Glutamatergic neuron (in vitro differentiated cells): ENCODE results near the gene THYN1. TPM values are rescaled to one million over a fixed set of nuclear protein-coding genes. Genes with fewer than 3 reads are reported as not detected.

Experiments used
- DNase-seq: peaks from one replicate; pipeline ENCODE4 v3.0.0; 2022
- H3K27ac Mint-ChIP-seq: one replicate; pipeline ENCODE4 v1.8.0; 2020; ENCODE audit warnings: mild to moderate bottlenecking, mixed read lengths, inconsistent platforms; ENCODE audit not compliant: unreplicated experiment
- H3K27me3 Mint-ChIP-seq: one replicate; pipeline ENCODE4 v1.8.0; 2020; ENCODE audit warnings: mild to moderate bottlenecking, moderate library complexity, mixed read lengths, inconsistent platforms; ENCODE audit not compliant: unreplicated experiment
- H3K36me3 Mint-ChIP-seq: one replicate; pipeline ENCODE4 v1.8.0; 2020; ENCODE audit warnings: mild to moderate bottlenecking, mixed read lengths, inconsistent platforms; ENCODE audit not compliant: unreplicated experiment
- H3K4me1 Mint-ChIP-seq: one replicate; pipeline ENCODE4 v1.8.0; 2020; ENCODE audit warnings: mild to moderate bottlenecking, low read depth, mixed read lengths, inconsistent platforms; ENCODE audit not compliant: unreplicated experiment
- H3K4me3 Mint-ChIP-seq: one replicate; pipeline ENCODE4 v1.8.0; 2020; ENCODE audit warnings: mild to moderate bottlenecking, mixed read lengths, inconsistent platforms; ENCODE audit not compliant: unreplicated experiment
- H3K9me3 Mint-ChIP-seq: one replicate; pipeline ENCODE4 v1.8.0; 2020; ENCODE audit warnings: mild to moderate bottlenecking, moderate library complexity, mixed read lengths, inconsistent platforms; ENCODE audit not compliant: unreplicated experiment
- CTCF ChIP-seq: fragments of 200-600 bp; sonication (generic); IDR thresholded peaks from one replicate; pipeline ENCODE4 v1.5.0; 2021; ENCODE audit not compliant: partially characterized antibody, unreplicated experiment
- total RNA-seq: library from RNA; stranded (reverse); fragmentation: NEBNext Ultra II Directional; extraction: Animal tissue kit (Norgen Biotek cat#: 25700); gene quantifications from one replicate; pipeline ENCODE4 v1.2.1, GENCODE V29; 2021; ENCODE audit not compliant: unreplicated experiment

THYN1 gene
- total RNA-seq, 1 donor from 2014 or later = 35.9 TPM

DNA sequence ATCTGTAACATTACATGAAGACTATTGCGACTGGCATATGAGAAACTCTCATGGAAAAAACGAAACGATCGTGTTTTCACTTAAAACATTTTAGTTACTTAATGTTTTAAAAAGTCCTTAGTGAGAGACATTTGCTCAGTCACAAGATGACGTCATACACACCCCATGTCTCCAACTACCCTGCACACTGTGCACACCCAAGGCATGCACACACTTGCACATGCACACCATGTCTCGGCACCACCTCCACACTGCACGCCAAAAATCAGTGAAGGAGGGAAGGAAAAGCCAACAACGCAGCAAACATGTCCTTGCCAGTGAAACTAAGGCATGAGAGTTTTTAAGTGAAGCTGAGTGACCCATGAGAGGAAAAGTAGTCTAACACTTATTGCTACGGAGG, 47.4 kb downstream of the THYN1 start:
- DNase-seq = no peak
- Mint-ChIP-seq H3K9me3 (no peaks in the 10 kb centered on the region), H3K27me3 (no peaks in the 10 kb centered on the region), H3K4me3 (no peak overlapping the region), H3K36me3 (no peaks in the 10 kb centered on the region), H3K27ac (no peak overlapping the region), H3K4me1 (no peaks in the 10 kb centered on the region)
- no peak for TF ChIP-seq CTCF

- Mint-ChIP-seq H3K27me3 (no peaks in the 10 kb centered on the region), H3K4me3 (no peak overlapping the region), H3K36me3 (no peaks in the 10 kb centered on the region), H3K4me1 (no peaks in the 10 kb centered on the region), H3K9me3 (peaks cover 2% of the 10 kb centered on the region), H3K27ac (no peak overlapping the region)
- no peak for DNase-seq
- TF ChIP-seq CTCF = no peak
These were observed 50.5 kb downstream of the THYN1 start for GRCh38 chr11:134202661-134203060.

DNA sequence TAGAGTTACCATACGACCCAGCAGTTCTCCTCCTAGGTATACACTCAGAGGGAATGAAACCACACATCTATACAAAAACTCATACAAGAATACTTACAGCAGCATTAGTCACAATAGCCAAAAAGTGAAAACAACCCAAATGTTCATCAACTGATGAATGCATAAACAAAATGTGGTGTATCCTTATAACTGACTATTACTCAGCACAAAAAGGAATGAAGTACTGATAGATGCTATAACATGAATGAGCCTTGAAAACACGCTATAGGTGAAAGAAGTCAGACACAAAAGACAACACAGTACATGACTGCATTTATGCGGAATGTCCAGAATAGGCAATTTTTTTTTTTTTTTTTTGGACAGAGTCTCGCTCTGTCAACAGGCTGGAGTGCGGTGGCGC, 52.5 kb downstream of the THYN1 start:
- Mint-ChIP-seq H3K36me3 (no peaks in the 10 kb centered on the region), H3K4me1 (no peaks in the 10 kb centered on the region), H3K27me3 (no peaks in the 10 kb centered on the region), H3K9me3 (peaks cover 2% of the 10 kb centered on the region), H3K4me3 (no peak overlapping the region), H3K27ac (no peak overlapping the region)
- no peak for TF ChIP-seq CTCF
- DNase-seq = no peak

- Mint-ChIP-seq H3K27ac (no peak overlapping the region), H3K27me3 (no peaks in the 10 kb centered on the region), H3K9me3 (peaks cover 2% of the 10 kb centered on the region), H3K4me3 (no peak overlapping the region), H3K36me3 (no peaks in the 10 kb centered on the region), H3K4me1 (no peaks in the 10 kb centered on the region)
- DNase-seq = no peak
- no peak for TF ChIP-seq CTCF
These were observed 53.6 kb downstream of the THYN1 start for GRCh38 chr11:134199531-134199930.

Other genes with a start within 250 kb of the THYN1 start
- gene JAM3, start 184.3 kb downstream of the THYN1 start, total RNA-seq = 101 TPM
- 20.3 TPM for gene NCAPD3, start 29.4 kb downstream of the THYN1 start, total RNA-seq
- 63.6 TPM for gene VPS26B, start 28.7 kb downstream of the THYN1 start, total RNA-seq
- gene ACAD8, start 216 bp upstream of the THYN1 start, total RNA-seq = 48.0 TPM
- 0.83 TPM for gene GLB1L3, start 23.0 kb upstream of the THYN1 start, total RNA-seq
- 1.0 TPM for gene GLB1L2, start 78.6 kb upstream of the THYN1 start, total RNA-seq
- 240 TPM for gene B3GAT1, start 158.9 kb upstream of the THYN1 start, total RNA-seq